Measurements from ENCODE around the gene DQX1. TPM values are rescaled to one million over a fixed set of nuclear protein-coding genes. Genes with fewer than 3 reads are reported as not detected.

DQX1 gene
- total and polyA plus RNA-seq, 2 of the 8 experiments (the other 6 are each of a cell fraction or from before 2014, with no cell fraction given) = 0.76 to 1.1 TPM

DNA sequence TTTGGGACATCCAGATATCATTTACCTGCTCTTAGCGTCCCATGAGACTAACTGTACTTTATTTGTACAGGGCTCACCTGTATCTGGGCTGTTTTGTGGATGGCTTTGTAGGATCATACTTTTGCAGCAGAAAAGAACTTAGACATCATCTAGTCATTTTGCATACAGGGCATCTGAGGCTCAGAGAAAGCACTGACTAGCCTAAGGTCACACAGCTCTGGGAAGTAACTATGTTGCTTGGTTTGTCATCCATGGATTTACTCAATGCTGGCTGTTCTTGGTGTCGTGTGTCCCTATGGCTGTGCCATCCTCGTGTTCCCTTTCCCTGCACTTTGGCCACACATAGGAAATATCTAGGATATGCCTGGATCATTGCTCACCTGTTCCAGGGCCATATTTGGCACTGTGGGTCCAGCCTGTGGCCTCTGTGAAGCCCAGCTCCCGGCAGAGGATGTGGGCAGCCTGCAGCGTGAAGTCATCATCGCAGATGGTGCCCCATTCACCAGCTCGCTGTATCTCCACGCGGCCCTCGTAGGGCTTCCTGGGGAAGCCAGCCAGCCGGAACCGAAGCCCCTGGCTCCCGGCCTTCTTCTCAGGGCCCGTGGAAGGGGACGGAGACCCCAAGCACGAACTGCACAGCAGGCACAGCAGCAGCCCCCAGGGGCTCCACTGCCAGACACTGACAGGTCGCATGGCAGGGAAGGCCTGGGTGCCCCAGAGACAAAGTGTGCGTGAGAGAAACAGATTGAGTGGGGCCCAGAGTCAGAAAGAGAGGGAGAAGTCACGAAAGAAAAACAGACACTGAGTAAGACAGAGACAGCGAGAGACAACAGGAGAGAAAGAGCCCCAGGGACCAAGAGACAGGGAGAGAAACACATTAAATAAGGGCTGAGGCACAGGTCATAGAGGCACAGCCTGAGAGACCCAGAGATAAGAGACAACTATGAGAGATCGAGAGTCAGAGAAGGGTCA lies 26.2 kb upstream of the DQX1 start:
- Histone ChIP-seq H3K27me3 (replicated peaks in 1 of 4; ENCODE audit: control insufficient read depth in 3 of 4, extremely low read depth in 1 of 4, insufficient read depth in 3 of 4, low read length in 3 of 4) (peaks cover 4 to 67% (median 44%) of the 10 kb centered on the region in 4 experiments), H4K5ac (ENCODE audit: insufficient read length, low read depth, low read length) (no peak overlapping the region), H3K23ac (ENCODE audit: insufficient read length) (no peak overlapping the region), H4K91ac (replicated peaks; ENCODE audit: insufficient read length, low read length) (no peak overlapping the region), H3K56ac (replicated peaks; ENCODE audit: insufficient read length, low read depth, low read length) (no peak overlapping the region), H2BK120ac (replicated peaks; ENCODE audit: low read depth, low read length) (no peak overlapping the region), H3K23me2 (ENCODE audit: low read depth, low read length) (peaks cover 27% of the 10 kb centered on the region), H2AFZ (ENCODE audit: low read length) (no peak overlapping the region), H2BK15ac (ENCODE audit: low read length) (no peak overlapping the region), H2BK20ac (ENCODE audit: low read length) (0 out of 2 replicates have a peak overlapping the region, but pooled peaks have one; percentile 9), H3K79me1 (ENCODE audit: low read depth, low read length) (no peaks in the 10 kb centered on the region; the same call in 1 of the 2 replicates), H3K14ac (ENCODE audit: insufficient read length) (no peak overlapping the region), H3K4me1 (replicated peaks in 1 of 4; ENCODE audit: control insufficient read depth in 3 of 4, insufficient read depth in 4 of 4, low read length in 3 of 4) (peaks cover 5 to 18% (median 10%) of the 10 kb centered on the region in 4 experiments), H3K9me3 (ENCODE audit: insufficient read depth in 2 of 2, low read depth in 1 of 2, low read length in 1 of 2) (no peaks in the 10 kb centered on the region), H2AK5ac (ENCODE audit: low read depth, low read length) (no peak overlapping the region; the same call in 1 of the 2 replicates), H3K4ac (replicated peaks; ENCODE audit: insufficient read length, low read depth, low read length) (no peak overlapping the region), H2BK12ac (ENCODE audit: low read depth, low read length) (no peak overlapping the region), H4K8ac (ENCODE audit: extremely low read depth, insufficient read depth, low read length) (no peak overlapping the region), H3K4me2 (ENCODE audit: insufficient read depth in 1 of 2, low read depth in 2 of 2, low read length in 2 of 2) (peak overlapping the region; percentile 93 to 94), H3K79me2 (ENCODE audit: control insufficient read depth in 1 of 2, insufficient read depth in 2 of 2, low read length in 2 of 2) (no peaks in the 10 kb centered on the region), H3K27ac (ENCODE audit: low read depth, low read length) (no peak overlapping the region), H2BK5ac (ENCODE audit: low read depth, low read length) (no peak overlapping the region), H4K20me1 (replicated peaks in 1 of 2; ENCODE audit: control insufficient read depth in 1 of 2, insufficient read depth in 2 of 2, low read length in 2 of 2) (peaks cover 2 to 4% of the 10 kb centered on the region in 2 experiments), H3K18ac (ENCODE audit: extremely low read depth, low read length) (no peak overlapping the region), H3K36me3 (ENCODE audit: control insufficient read depth in 2 of 4, insufficient read depth in 4 of 4, low read length in 3 of 4) (peaks cover 0 to 3% (median 0%) of the 10 kb centered on the region in 4 experiments; a peak in 1 of 8 replicates), H3K9ac (replicated peaks in 1 of 4; ENCODE audit: extremely low read depth in 1 of 4, low read depth in 3 of 4, low read length in 3 of 4) (no peak overlapping the region), H3K4me3 (ENCODE audit: extremely low read depth in 1 of 4, insufficient read depth in 2 of 4, low read depth in 3 of 4, low read length in 4 of 4) (peak overlapping the region in 2 of 4 experiments; percentile 86 to 94; a peak in 4 of 8 replicates)
- CTCF ChIA-PET (ENCODE audit: partially characterized antibody) = interaction anchor here (1.5 to 2.8 kb wide), 3 partner anchors 20 to 78 kb away, joined by 4 to 12 read pairs (median 5); no protein-coding TSS in a partner anchor
- POLR2A ChIA-PET (ENCODE audit: partially characterized antibody) = interaction anchor here (0.7 to 1.5 kb wide), 6 partner anchors 23 to 283 kb away, joined by 3 to 6 read pairs (median 3); partner anchors contain the start of genes AUP1 and HTRA2
- no peak for FAIRE-seq
- 81% methylated on average over 21 of the region's 21 CpGs; no CpG with 5 or more reads in 1 of the 2 experiments for WGBS, 2 experiments (ENCODE audit: extremely low coverage in 1 of 2, insufficient coverage in 1 of 2, insufficient read length in 1 of 2, insufficient replicate concordance in 2 of 2, low coverage in 1 of 2, low lambda C conversion rate in 2 of 2, missing lambda C conversion rate in 1 of 2)
- no peak for DNase-seq (ENCODE audit: low read depth in 1 of 2, low spot score in 2 of 2)
- no peak for TF ChIP-seq KDM1A (IDR thresholded peaks at IDR 0.05; ENCODE audit: borderline replicate concordance, low read length)
- no peak for TF ChIP-seq CBX8 (IDR thresholded peaks at IDR 0.05; ENCODE audit: borderline replicate concordance, low read depth, low read length)
